ENCODE measurements around the gene PDE10A. TPM values are rescaled to one million over a fixed set of nuclear protein-coding genes. Genes with fewer than 3 reads are reported as not detected.

Gene PDE10A
- total and polyA plus RNA-seq, 5 donors, result 3.6 to 8.5 (median 4.2) TPM

DNA sequence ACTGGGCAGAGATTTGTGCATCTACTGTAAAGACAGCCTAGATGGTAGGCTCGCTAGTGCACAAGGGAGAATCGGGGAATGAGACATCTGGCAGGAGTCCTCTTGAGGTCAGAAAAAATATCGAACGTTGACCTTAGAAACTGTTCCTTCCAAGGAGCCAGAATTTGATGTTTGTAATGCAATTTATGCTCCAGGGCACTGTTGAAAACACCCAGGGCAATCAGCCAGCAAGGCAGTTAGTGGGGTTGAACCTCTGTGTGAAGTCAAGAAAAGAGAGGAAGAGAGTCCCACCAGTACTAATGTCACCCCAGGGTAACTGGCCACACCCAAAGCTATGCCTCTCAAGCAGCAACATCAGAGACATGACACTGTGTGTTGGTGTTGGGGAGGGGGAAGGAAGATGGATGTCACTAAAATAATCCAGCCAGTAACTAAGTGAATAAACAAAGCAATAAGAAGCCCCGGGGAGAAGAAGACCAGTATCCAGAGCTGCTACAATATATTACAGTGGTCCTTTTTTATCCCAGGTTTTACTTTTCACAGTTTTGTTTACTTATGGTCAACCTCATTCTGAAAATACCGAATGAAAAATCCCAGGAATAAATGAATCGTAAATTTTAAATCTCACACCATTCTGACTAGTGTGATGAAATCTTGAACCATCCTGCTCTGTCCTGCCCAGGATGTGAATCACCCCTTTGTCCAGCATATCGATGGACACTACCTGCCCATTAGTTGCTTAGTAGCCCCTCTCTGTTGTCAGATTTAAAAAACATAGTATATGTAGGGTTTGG, 32.9 kb upstream of the PDE10A start:
- WGBS, result 77% methylated on average over 8 of the region's 8 CpGs
- Histone ChIP-seq H3K27ac (ENCODE audit: low read length) (no peak overlapping the region), H3K4me3 (ENCODE audit: low read length) (no peak overlapping the region), H3K27me3 (ENCODE audit: control insufficient read depth, insufficient read depth) (no peaks in the 10 kb centered on the region), H3K4me1 (ENCODE audit: control insufficient read depth, insufficient read depth, low read length) (peaks cover 2% of the 10 kb centered on the region), H3K9me3 (ENCODE audit: control insufficient read depth, low read length) (no peaks in the 10 kb centered on the region)
- no peak for ATAC-seq
- no peak for DNase-seq
- intact Hi-C loops (cut with DNase I), result no loop called here

DNA sequence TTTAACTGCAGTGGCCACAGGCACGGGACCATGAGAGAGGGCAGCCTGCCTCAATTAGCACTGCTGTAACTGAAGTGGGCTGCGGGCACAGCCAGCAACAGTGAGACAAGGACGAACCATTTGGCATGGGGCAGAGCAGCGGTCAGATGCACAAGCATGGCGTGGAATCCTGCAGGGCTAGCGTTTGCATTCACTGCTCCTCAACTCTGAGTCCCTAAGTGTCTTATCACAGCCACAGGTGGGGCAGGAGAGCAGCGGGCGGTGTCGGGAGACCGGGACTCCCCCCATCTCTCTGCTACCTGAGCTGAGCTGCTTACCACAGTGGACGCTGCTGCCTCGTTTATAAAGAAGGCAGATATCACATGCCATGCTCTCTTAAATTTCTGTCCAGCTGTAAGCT, 31.3 kb upstream of the PDE10A start:
- no peak overlapping the region for H3K27ac ChIP-seq (ENCODE audit: low read length)
- peaks cover 2% of the 10 kb centered on the region for H3K4me1 ChIP-seq (ENCODE audit: control insufficient read depth, insufficient read depth, low read length)
- H3K4me3 ChIP-seq (ENCODE audit: low read length), result no peak overlapping the region
- ATAC-seq (peak; percentile 26 to 62), DNase-seq (no peak)
- 58% methylated on average over 12 of the region's 12 CpGs for WGBS
- H3K9me3 ChIP-seq (ENCODE audit: control insufficient read depth, low read length), result no peaks in the 10 kb centered on the region
- no peaks in the 10 kb centered on the region for H3K27me3 ChIP-seq (ENCODE audit: control insufficient read depth, insufficient read depth)
- intact Hi-C loops (cut with DNase I), result no loop called here

DNA sequence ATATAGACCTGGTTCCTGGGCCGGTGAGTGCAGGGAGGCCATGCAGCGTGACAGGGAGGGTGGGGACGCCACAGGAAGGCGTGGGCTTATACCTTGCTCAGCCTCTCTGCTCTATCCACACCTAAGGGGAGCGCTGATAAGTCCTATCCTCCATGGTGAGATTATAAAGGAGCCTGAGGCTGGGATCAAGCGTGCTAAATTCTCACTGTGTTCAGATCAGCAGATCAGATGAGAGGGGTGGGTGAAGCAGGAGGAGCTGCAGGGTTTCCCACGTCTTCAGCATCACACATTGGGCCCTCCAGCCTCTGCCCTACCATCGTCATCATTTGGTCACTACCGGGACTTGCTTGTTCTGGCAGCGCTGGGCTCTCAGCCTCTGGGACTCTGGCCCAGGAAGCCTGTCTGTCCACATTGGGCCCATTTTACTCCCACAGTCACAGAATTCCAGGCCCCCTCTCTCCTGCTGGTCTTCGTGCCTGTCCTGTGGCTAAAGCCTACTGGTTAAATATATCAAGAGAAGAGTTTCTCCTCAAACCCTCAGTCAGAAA, 29.1 kb upstream of the PDE10A start:
- 77% methylated on average over 11 of the region's 11 CpGs for WGBS
- ATAC-seq (peak in 1 of 2 donors; percentile 60), DNase-seq (peak in 1 of 3 donors; percentile 29)
- no peaks in the 10 kb centered on the region for H3K27me3 ChIP-seq (ENCODE audit: control insufficient read depth, insufficient read depth)
- peaks cover 2% of the 10 kb centered on the region for H3K4me1 ChIP-seq (ENCODE audit: control insufficient read depth, insufficient read depth, low read length)
- no peak overlapping the region for H3K27ac ChIP-seq (ENCODE audit: low read length)
- H3K4me3 ChIP-seq (ENCODE audit: low read length), result no peak overlapping the region
- H3K9me3 ChIP-seq (ENCODE audit: control insufficient read depth, low read length), result no peaks in the 10 kb centered on the region
- intact Hi-C loops (cut with DNase I), result no loop called here

DNA sequence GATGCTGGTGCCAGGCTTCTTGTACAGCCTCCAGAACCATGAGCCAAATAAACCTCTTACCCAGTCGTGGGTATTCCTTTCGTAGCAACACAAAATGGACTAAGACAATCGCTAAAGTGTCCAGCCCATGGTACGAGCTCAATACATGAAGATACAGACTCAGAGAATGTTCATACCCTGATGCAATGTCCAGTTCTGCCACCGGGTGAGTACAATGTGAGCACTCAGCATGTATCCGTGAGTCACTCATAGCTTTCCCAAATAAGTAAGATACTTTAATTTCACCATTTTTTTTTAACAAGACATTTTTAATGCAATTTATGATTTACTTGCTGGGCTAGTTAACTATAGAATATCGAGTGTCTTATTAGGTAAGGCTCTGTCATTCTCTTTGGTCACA, 26.7 kb upstream of the PDE10A start:
- intact Hi-C loops (cut with DNase I), result no loop called here

DNA sequence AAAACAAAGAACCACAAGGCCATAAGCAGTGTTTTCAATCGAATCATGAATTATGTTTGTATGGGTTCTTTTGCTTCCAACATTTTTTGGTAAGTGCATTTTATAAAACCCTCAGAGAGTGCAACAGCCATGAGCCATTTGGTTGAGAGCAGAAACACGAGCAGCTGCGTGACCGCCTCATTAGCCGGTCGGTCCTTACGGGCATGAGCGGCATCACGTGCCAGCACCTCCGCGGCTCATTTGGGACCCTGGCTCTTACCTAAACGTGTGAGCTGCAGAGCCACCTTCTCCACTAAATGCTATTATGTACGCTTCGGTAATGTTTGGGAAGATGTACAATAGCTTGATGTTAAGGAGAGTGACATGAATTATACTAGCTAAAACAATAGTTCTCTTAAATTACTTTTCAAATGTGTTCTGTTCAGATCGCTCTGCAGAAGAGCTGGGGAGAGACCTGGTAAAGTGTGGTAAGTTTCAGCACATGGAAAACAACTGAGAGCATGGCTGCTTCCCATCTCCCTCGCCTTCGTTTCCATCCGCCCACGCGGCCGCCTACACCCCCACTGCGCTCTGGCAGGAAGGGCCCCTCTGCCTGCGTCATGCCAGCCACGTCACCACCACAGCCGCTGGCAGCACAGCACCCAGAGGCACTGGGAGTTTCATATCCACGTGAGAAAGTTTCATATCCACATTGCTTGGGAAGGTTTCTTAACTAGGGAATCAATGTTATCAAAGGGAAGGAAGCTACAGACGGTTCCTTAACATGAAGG, 23.7 kb upstream of the PDE10A start:
- Histone ChIP-seq H3K27me3 (ENCODE audit: control insufficient read depth, insufficient read depth) (no peaks in the 10 kb centered on the region), H3K9me3 (ENCODE audit: control insufficient read depth, low read length) (no peaks in the 10 kb centered on the region), H3K4me1 (ENCODE audit: control insufficient read depth, insufficient read depth, low read length) (no peaks in the 10 kb centered on the region), H3K4me3 (ENCODE audit: low read length) (no peak overlapping the region), H3K27ac (ENCODE audit: low read length) (no peak overlapping the region)
- intact Hi-C loops (cut with DNase I), result no loop called here
- no peak for DNase-seq
- 88% methylated on average over 27 of the region's 27 CpGs for WGBS
- no peak for ATAC-seq

More for the DNA sequence above, 26.7 kb upstream of the PDE10A start:
- H3K27ac ChIP-seq (ENCODE audit: low read length), result no peak overlapping the region
- no peak overlapping the region for H3K4me3 ChIP-seq (ENCODE audit: low read length)
- WGBS, result 91% methylated on average over 7 of the region's 7 CpGs
- ATAC-seq (no peak), DNase-seq (no peak)
- no peaks in the 10 kb centered on the region for H3K4me1 ChIP-seq (ENCODE audit: control insufficient read depth, insufficient read depth, low read length)
- no peaks in the 10 kb centered on the region for H3K9me3 ChIP-seq (ENCODE audit: control insufficient read depth, low read length)
- H3K27me3 ChIP-seq (ENCODE audit: control insufficient read depth, insufficient read depth), result no peaks in the 10 kb centered on the region

DNA sequence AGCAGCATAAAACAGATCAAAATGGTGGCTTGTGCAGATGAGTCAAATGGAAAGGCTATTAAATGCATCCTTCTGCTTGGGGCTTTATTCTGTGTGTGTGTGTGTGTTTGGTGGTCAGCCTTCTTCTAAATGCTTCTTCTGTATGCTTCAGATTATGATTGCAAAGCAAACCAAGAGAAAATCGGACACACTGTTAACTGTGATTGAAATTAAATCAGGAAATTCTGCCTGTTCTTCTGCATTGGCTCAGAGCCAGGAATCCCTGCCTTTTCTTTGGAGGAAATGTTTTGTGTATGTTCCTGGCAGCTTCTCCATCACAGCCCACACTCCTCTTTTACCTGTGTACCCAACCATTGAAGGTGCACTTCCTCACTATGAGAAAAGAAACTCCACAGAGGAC, 22.3 kb upstream of the PDE10A start:
- intact Hi-C loops (cut with DNase I), result no loop called here
- H3K9me3 ChIP-seq (ENCODE audit: control insufficient read depth, low read length), result no peaks in the 10 kb centered on the region
- no peak for DNase-seq
- ATAC-seq, result no peak
- no peaks in the 10 kb centered on the region for H3K4me1 ChIP-seq (ENCODE audit: control insufficient read depth, insufficient read depth, low read length)
- 55% methylated on average over 1 of the region's 1 CpG for WGBS
- H3K4me3 ChIP-seq (ENCODE audit: low read length), result no peak overlapping the region
- H3K27ac ChIP-seq (ENCODE audit: low read length), result no peak overlapping the region
- no peaks in the 10 kb centered on the region for H3K27me3 ChIP-seq (ENCODE audit: control insufficient read depth, insufficient read depth)

DNA sequence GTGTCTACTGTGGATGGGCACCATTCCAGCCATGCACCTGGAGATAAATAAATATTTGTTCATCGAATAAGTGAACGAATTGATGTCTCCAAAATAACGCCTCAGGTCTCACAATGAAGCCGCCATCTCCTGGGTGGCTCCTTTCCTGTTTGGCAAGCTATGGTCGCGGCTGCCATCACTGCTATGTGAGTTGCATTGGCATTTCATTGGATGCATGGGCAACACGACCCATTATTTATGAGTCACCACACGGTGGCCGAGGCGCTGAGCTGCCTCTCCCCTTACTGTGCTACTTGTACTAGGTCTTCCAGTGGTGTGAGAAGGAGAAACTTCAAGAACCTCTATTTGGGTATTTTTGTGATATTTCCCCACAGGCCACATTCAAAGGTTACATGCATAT, 21.3 kb upstream of the PDE10A start:
- no peaks in the 10 kb centered on the region for H3K9me3 ChIP-seq (ENCODE audit: control insufficient read depth, low read length)

DNA sequence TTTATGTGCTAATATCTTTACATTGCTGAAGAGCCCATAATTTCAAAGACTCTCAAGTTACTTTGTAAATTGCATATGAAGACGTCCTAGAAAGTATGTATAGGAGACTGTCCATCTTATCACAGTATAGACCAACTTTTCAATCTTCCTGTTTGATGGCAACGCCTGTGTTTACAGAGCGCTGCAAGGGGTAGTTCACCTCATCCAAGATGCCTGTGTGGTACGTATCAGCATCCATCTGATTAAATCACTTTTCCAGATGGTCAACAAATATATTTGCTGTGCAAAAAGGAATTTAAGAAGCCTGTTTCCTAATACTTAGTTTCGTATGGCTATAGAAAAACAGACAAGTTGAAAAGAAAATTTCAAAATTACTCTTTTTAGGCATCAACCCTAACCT, 17.9 kb upstream of the PDE10A start:
- H3K4me3 ChIP-seq (ENCODE audit: low read length), result no peak overlapping the region
- DNase-seq (no peak), ATAC-seq (no peak)
- no peak overlapping the region for H3K27ac ChIP-seq (ENCODE audit: low read length)
- no peaks in the 10 kb centered on the region for H3K27me3 ChIP-seq (ENCODE audit: control insufficient read depth, insufficient read depth)
- intact Hi-C loops (cut with DNase I), result no loop called here
- 75% methylated on average over 5 of the region's 5 CpGs for WGBS
- no peaks in the 10 kb centered on the region for H3K4me1 ChIP-seq (ENCODE audit: control insufficient read depth, insufficient read depth, low read length)
- no peaks in the 10 kb centered on the region for H3K9me3 ChIP-seq (ENCODE audit: control insufficient read depth, low read length)

More for the DNA sequence above, 21.3 kb upstream of the PDE10A start:
- Histone ChIP-seq H3K27ac (ENCODE audit: low read length) (no peak overlapping the region), H3K27me3 (ENCODE audit: control insufficient read depth, insufficient read depth) (no peaks in the 10 kb centered on the region), H3K4me1 (ENCODE audit: control insufficient read depth, insufficient read depth, low read length) (no peaks in the 10 kb centered on the region), H3K4me3 (ENCODE audit: low read length) (no peak overlapping the region)
- WGBS, result 95% methylated on average over 10 of the region's 10 CpGs
- ATAC-seq (no peak), DNase-seq (no peak)
- intact Hi-C loops (cut with DNase I), result no loop called here

DNA sequence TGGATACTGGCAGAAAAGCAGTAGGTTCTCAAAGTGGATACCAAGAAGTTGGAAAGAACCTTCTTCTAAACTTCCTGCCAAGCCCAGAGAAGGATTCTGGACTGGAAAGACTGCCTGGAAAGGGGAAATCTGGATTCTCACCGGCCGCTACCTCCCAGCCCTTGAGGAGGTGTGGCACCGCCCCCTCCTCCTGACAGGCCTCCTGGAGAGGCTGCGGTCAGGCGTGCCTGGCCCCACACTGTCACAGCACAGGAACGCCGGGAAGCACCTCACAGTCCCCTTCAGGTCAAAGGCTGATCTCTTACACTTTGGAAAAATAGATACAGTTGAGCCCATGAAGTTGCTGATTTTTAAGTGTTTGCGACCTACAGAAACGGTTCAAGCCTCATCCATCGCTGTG, 16.3 kb upstream of the PDE10A start:
- 80% methylated on average over 10 of the region's 10 CpGs for WGBS
- Histone ChIP-seq H3K4me3 (ENCODE audit: low read length) (no peak overlapping the region), H3K4me1 (ENCODE audit: control insufficient read depth, insufficient read depth, low read length) (no peaks in the 10 kb centered on the region), H3K9me3 (ENCODE audit: control insufficient read depth, low read length) (no peaks in the 10 kb centered on the region), H3K27ac (ENCODE audit: low read length) (no peak overlapping the region), H3K27me3 (ENCODE audit: control insufficient read depth, insufficient read depth) (no peaks in the 10 kb centered on the region)
- intact Hi-C loops (cut with DNase I), result no loop called here
- ATAC-seq (no peak), DNase-seq (no peak)

DNA sequence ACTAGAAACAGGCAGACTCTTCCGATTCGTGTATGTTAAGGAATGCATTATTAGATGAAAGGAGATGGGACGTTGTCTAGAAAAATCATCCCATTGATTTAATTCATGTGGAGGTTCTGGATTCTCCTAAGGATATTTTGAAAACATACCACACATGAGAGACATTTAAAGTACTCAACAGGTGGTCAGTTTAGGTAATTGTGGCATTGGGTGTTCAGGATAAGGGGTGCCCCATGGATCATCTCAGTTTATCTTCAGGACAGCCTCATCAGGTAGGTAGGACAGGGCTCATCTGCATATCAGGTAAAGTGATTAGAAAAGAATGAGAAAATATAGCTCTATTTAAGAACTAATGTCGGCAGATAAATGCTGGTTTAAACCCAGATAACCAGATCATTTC, 15.9 kb upstream of the PDE10A start:
- Histone ChIP-seq H3K27me3 (ENCODE audit: control insufficient read depth, insufficient read depth) (no peaks in the 10 kb centered on the region), H3K4me1 (ENCODE audit: control insufficient read depth, insufficient read depth, low read length) (no peaks in the 10 kb centered on the region), H3K4me3 (ENCODE audit: low read length) (no peak overlapping the region), H3K27ac (ENCODE audit: low read length) (no peak overlapping the region), H3K9me3 (ENCODE audit: control insufficient read depth, low read length) (no peaks in the 10 kb centered on the region)
- 65% methylated on average over 4 of the region's 4 CpGs for WGBS
- ATAC-seq (no peak), DNase-seq (no peak)
- intact Hi-C loops (cut with DNase I), result no loop called here

DNA sequence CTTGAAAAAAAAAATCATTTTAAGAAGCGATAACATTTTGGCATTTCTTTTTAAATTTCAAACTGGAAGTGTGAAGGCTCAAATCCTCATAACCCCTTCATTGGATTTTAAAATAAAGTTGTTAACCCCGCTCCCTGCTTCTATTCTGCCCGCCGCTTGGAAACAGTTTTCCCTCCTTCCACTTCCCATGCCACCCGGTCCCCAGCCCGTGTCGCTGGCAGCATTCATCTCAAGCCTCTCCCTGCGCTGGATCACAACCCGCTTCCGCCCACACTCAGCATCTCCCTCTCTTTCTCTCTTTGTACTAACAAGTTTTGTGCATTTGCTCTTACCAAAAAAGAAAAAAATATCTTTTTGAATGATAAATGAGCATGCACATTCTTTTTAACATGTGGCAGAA, 15.4 kb upstream of the PDE10A start:
- Histone ChIP-seq H3K4me3 (ENCODE audit: low read length) (no peak overlapping the region), H3K27me3 (ENCODE audit: control insufficient read depth, insufficient read depth) (no peaks in the 10 kb centered on the region), H3K27ac (ENCODE audit: low read length) (no peak overlapping the region), H3K4me1 (ENCODE audit: control insufficient read depth, insufficient read depth, low read length) (no peaks in the 10 kb centered on the region), H3K9me3 (ENCODE audit: control insufficient read depth, low read length) (no peaks in the 10 kb centered on the region)
- WGBS, result 69% methylated on average over 10 of the region's 10 CpGs
- intact Hi-C loops (cut with DNase I), result no loop called here
- ATAC-seq (no peak), DNase-seq (no peak)

Data from right cardiac atrium (tissue), 5 donors.